Fibroblast of skin of abdomen (primary cell): ENCODE measurements around the gene QRFP.

Source experiments
- DNase-seq: peaks from one replicate; pipeline ENCODE4 v3.0.0-alpha.2; 2013

QRFP gene

DNA sequence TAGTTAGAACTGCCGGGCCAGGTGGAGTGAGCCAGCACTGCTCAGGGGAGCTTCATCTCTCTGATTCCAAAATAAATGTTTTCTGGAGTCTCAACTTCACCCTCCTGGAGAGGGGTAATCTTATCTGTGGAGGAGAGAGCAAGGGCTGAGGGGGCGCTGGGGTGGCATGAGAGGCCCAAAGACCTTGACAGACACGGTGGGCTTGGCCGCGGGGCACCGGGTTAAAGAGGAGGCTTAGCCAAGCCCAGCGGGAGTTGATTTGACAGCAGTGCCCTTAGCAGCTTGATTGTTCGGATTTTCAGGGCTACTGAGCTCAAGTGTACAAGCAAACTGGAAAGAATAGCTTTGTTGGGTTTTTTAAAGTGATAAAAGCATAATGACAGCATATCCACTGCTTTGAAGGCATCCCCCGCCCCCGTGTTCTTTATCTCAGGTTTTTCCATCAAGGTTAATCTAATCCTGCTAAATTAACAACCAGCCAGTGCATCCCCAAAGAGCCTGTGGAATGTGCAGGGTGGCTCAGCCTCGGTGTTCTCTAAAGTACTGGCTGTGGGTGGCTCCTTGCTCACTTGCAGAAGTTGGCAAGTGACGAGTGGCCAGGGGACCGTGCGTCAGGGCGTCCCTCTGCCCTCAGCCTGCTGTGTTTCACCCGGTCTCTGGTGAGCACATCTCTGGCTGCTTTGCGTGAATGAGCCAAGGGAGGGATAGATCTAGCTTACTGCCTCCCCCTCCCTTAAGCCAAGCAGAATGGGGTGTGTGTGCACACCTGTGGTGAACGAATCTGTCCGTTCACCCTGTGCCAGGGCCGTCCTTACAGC lies 5.5 kb downstream of the QRFP start:
- DNase-seq, result no peak

DNA sequence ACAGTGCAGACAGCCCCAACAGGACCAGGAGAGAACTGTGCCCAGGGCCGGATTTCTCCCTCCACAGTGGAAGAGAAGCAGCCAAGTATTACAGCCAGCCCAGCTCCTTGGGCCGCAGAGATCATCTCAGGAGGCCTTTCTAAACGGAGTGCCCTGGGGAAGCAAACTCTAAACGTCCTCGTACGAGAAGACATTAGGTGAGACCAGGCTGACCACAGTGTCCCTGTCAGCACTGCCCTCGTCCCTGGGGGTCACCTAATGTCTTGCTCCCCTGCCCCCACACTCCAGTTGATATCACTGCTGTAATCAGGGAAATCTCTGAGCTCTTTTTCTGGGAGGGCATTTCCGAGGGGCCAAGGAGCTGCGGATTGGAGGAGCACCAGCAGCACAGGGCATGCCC lies 6.5 kb downstream of the QRFP start:
- no peak for DNase-seq

DNA sequence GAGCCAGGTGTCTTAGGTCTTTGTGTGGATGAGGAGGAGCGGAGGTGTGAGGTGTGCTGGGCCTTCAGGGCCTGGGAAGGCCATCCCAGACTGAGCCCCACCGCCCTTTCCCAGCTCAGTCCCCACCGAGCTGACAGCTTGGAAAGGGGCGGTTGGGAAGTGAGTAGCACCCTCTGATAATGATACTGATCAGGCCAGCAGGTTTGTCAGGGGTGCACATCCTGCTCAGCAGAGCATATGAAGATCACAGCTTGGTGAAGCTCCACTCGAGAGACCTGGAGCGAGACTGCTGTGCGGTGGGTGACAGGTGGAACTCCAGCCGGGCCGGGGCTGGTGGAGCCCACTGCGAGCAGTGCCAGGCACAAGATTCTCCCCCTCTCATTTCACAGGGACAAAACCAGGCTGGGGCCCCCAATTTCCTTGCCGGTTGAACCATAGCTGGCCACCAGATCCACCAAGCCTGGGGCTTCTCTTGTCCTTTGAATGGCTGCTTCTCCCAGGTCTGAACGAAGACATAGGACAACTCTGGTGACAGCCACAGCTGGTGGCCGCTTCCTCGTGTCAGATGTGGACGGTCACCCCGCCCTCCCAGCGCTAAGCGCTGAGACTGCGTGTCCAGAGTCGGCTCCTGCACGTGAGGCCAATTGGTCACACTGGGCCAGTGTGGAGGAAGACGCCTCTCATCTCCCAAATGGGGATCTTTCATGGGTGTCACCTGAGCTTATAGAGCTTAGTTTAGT lies 8.3 kb downstream of the QRFP start:
- DNase-seq, result no peak

DNA sequence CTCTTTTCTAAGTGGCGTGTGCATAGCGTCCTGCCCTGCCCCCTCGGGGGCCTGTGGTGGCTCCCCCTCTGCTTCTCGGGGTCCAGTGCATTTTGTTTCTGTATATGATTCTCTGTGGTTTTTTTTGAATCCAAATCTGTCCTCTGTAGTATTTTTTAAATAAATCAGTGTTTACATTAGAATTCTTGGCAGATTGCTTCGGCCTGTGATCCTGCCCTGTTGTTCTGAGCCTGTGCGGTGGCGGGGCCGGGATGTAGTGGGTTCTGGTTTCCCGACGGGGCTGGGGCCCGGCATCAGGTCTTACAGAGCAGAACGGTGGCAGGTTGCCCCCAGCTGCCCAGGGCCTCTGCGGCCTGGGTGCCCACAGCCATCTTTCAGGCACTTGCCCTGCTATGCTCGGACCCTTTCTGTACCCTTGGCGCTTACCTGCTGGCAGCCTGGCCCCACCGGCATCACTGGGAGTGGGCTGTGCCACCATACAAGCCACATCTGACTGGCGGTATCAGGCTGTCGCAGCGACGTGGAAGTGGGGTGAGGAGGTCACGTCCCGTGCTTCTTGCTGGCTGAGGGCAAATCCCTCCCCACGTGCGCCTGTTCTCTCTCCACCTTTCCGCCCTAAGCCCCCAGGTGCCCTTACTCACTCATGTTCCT lies 9.0 kb downstream of the QRFP start:
- DNase-seq, result no peak

DNA sequence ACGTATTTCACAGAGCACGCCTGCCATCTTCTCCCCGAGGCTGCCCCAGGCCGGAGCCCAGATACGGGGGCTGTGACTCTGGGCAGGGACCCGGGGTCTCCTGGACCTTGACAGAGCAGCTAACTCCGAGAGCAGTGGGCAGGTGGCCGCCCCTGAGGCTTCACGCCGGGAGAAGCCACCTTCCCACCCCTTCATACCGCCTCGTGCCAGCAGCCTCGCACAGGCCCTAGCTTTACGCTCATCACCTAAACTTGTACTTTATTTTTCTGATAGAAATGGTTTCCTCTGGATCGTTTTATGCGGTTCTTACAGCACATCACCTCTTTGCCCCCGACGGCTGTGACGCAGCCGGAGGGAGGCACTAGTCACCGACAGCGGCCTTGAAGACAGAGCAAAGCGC lies 9.6 kb downstream of the QRFP start:
- no peak for DNase-seq

DNA sequence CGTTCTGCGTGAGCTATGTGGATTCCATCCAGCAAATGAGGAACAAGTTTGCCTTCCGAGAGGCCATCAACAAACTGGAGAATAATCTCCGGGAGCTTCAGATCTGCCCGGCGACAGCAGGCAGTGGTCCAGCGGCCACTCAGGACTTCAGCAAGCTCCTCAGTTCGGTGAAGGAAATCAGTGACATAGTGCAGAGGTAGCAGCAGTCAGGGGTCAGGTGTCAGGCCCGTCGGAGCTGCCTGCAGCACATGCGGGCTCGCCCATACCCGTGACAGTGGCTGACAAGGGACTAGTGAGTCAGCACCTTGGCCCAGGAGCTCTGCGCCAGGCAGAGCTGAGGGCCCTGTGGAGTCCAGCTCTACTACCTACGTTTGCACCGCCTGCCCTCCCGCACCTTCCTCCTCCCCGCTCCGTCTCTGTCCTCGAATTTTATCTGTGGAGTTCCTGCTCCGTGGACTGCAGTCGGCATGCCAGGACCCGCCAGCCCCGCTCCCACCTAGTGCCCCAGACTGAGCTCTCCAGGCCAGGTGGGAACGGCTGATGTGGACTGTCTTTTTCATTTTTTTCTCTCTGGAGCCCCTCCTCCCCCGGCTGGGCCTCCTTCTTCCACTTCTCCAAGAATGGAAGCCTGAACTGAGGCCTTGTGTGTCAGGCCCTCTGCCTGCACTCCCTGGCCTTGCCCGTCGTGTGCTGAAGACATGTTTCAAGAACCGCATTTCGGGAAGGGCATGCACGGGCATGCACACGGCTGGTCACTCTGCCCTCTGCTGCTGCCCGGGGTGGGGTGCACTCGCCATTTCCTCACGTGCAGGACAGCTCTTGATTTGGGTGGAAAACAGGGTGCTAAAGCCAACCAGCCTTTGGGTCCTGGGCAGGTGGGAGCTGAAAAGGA lies 10.9 kb downstream of the QRFP start:
- no peak for DNase-seq

DNA sequence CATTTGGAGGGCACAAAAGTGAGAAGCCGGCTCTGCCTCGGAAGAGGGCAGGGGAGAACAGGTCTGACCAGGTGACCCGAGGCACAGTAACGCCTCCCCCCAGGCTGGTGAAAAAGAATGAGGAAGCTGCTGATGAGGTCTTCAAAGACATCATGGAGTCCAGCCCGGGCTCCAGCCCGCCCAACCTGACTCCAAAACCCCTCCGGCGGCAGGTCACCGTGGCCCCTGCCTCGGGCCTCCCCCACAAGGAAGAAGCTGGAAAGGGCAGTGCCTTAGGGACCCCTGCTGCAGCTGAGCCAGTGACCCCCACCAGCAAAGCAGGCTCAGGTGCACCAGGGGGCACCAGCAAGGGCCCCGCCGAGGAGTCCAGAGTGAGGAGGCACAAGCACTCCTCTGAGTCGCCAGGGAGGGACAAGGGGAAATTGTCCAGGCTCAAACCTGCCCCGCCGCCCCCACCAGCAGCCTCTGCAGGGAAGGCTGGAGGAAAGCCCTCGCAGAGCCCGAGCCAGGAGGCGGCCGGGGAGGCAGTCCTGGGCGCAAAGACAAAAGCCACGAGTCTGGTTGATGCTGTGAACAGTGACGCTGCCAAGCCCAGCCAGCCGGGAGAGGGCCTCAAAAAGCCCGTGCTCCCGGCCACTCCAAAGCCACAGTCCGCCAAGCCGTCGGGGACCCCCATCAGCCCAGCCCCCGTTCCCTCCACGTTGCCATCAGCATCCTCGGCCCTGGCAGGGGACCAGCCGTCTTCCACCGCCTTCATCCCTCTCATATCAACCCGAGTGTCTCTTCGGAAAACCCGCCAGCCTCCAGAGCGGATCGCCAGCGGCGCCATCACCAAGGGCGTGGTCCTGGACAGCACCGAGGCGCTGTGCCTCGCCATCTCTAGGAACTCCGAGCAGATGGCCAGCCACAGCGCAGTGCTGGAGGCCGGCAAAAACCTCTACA lies 11.8 kb downstream of the QRFP start:
- DNase-seq, result no peak

DNA sequence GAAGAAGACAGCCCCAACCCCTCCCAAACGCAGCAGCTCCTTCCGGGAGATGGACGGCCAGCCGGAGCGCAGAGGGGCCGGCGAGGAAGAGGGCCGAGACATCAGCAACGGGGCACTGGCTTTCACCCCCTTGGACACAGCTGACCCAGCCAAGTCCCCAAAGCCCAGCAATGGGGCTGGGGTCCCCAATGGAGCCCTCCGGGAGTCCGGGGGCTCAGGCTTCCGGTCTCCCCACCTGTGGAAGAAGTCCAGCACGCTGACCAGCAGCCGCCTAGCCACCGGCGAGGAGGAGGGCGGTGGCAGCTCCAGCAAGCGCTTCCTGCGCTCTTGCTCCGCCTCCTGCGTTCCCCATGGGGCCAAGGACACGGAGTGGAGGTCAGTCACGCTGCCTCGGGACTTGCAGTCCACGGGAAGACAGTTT lies 12.5 kb downstream of the QRFP start:
- DNase-seq, result no peak

DNA sequence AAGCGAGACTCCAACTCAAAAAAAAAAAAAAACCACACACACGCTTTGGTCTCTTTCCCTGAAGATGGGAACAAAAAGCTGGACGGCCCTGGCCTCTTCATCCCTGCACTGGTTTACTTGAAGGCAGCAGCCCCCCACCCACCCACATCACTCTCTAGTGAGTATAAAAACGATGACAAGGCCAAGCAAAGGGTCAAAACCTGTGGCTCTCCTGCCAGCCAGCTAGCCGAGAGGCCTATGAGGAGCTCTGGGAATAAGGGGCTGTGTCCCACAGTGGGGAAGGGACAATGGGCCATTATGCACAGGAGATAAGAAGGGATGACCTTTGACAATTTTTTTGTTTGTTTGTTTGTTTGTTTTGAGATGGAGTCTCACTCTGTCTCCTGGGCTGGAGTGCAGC lies 13.1 kb downstream of the QRFP start:
- DNase-seq, result no peak

DNA sequence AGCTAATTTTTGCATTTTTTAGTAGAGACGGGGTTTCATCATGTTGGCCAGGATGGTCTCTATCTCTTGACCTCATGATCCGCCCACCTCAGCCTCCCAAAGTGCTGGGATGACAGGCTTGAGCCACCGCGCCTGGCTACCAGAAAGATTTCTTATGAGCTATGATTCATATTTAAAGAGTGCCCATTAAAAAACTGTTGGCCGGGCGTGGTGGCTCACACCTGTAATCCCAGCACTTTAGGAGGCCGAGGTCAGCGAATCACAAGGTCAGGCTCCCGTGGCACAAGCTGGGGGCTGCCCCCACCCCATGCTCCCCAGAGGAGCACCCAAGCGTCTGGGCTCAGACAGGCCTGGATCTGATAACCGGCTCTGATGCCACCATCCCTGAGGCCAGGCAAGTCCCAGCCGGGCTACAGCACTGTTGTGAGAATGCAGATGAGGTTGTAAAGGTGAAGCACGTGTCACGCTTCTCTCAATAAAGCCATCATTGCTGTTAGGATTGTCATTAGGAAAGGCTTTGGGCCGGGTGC lies 13.9 kb downstream of the QRFP start:
- DNase-seq, result no peak

DNA sequence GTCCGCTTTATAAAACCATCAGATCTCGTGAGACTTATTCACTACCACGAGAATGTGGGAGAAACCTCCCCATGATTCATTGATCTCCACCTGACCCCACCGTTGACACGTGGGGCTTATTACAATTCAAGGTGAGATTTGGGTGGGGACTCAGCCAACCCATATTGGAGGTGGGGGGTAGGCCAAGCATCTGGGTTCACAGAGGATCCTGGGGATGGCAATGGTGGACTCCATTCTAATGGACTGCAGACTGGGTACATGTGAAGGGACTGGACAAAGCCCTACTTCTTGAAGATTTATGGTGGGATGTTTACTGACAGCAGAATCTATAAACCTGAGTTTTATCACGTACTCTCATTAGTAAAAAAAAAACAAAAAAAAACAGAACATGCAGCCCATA lies 15.1 kb downstream of the QRFP start:
- no peak for DNase-seq

DNA sequence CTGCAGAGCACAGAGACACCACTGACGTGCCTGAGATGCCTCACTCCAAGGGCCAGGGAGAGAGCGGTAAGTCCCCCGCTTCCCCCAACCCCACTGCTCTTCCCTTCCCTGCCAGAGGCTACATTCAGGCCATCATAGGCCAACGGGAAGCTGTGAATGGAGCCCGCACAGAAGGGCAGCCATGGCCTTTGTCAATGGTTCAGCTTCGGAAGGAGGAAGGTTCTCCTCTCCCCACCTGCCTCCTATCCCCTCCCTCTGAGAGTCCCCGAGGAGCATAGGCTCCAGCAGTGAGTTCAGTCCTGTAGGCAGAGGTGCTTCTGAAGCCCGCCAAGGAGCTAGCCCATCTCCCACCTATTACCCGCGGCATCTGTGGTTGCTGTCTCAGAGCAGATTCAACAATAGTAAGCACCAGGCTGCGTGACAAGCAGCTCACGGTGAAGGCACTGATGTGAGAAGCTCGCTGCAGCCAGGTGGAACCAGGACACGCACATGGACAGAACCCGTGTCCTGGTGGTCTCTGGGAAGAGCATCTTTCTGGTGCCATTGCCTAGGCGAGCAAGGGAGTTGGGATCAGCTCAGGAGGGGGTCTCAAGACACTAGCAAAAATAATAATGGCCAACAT lies 15.9 kb downstream of the QRFP start:
- DNase-seq, result no peak

DNA sequence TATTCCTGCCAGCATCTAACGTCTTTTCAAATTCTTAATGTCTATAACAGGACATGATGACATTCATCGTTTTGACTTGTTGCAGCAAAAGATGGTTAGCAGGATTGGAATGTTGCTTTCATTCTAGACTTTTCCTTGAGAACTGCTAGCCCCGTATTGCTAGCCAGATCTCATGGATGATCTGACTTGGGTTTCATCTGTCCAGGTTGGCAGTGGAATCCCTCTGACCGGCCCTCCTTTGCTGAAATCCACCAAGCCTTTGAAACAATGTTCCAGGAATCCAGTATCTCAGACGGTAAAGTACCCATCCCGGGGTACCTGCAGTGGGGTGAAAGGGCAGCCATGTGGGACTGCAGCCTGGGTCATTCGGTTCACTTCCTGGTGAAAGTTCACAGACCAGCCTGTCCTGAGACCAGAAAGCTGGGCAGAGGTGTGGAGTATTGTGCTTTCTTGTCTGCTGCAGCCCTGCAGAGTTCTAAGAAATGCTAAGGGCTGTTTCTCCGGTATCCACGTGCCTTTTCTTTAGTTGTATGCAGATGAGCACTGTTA lies 16.7 kb downstream of the QRFP start:
- no peak for DNase-seq

DNA sequence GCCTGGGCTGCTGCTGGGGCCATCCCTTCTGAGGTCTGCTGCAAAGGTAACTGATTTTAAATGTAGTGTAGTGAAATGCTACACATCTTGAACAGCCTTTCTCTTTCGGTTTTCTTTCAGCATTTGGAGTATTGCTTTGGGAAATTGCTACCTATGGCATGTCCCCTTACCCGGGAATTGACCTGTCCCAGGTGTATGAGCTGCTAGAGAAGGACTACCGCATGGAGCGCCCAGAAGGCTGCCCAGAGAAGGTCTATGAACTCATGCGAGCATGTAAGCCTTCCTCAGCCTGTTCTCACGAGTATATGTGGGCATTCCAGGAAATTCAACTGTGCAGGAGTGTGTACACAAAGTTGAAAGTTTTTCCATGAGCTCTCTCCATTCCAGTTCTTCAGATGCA lies 18.3 kb downstream of the QRFP start:
- no peak for DNase-seq

DNA sequence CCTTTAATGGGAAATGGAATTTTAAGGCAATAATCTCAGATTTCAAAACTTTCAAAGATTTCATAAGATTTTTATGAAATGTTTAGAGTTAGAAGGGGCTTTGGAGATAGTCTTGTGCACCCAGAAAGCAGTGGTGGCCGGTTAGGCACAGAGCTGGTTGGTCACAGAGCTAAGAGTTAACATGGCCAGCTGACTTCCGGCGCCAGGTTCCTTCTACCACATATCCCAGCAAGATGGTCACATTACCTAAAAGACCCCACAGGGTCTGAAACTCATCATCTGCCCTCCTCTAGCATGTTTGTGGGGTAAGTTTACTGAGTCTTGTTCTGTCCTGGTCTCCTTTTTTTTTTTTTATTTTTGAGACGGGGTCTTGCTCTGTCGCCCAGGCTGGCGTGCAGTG lies 19.3 kb downstream of the QRFP start:
- DNase-seq, result no peak

DNA sequence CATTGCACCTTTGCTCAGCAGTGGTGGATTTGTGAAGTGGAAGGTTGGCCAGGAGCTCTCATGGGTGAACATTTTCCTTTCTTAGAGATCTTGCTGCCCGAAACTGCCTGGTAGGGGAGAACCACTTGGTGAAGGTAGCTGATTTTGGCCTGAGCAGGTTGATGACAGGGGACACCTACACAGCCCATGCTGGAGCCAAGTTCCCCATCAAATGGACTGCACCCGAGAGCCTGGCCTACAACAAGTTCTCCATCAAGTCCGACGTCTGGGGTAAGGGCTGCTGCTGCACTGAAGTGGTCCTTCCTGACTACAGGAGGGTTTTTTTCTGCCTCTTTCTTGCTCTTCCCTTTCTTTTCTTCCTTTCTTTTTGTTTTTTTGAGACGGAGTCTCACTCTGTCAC lies 21.8 kb downstream of the QRFP start:
- DNase-seq, result no peak

DNA sequence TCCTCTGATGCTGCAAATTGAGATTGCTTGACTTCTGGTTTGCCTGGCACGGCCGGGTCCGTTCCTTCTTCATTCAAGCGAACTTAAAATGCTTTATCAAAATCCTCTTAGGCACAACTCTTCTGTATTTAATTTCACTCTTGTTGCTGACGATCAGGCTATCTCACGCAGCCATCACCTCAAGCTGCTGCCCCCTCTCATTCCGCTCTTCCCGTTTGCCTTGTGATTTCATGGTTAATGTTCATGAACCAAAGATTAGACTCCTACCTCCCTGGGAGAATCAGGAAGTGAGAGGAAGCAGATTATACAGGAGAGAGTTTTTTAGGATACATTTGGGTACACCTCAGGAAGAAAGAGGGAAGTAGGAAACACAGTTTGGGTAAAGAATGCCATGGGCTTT lies 22.6 kb downstream of the QRFP start:
- DNase-seq, result no peak

DNA sequence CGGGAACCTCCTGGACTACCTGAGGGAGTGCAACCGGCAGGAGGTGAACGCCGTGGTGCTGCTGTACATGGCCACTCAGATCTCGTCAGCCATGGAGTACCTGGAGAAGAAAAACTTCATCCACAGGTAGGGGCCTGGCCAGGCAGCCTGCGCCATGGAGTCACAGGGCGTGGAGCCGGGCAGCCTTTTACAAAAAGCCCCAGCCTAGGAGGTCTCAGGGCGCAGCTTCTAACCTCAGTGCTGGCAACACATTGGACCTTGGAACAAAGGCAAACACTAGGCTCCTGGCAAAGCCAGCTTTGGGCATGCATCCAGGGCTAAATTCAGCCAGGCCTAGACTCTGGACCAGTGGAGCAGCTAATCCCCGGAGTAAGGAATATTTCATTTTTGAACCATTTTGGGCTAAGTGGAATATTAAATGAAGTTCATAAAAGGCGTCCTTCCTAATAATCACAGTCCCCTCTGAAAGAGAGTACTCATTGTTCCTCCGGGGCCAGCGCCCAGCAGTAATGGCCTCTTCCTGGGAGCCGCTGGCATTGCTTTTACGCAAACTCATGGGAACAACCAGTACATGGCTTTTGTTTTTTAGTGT lies 23.6 kb downstream of the QRFP start:
- DNase-seq, result no peak

DNA sequence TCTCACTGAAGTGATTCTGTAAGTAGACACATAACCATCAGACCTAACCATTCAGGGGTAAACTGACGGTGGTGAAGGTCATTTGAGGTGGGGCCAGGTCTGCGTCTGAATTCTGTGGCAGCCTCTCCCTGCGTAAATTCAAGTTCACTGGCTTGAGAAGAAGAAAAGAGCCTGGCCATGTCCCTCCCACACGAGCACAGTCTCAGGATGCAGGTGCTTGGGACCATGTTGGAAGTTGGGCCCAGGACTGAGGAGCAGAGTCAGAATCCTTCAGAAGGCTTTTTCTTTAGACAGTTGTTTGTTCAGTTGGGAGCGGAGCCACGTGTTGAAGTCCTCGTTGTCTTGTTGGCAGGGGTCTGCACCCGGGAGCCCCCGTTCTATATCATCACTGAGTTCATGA lies 24.1 kb downstream of the QRFP start:
- no peak for DNase-seq

DNA sequence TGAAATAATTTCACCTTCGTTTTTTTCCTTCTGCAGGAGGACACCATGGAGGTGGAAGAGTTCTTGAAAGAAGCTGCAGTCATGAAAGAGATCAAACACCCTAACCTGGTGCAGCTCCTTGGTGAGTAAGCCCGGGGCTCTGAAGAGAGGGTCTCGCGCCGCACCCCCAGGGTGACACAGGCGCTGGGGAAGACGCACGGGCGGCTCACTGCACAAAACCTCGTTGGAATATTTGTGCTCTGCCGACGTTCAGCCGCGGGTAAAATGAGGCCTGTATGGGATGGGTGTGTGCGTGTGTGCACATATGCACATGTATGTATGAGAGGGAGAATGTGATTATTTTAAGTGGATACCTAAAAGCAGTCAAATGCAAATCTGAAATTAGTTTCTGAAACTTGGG lies 24.5 kb downstream of the QRFP start:
- no peak for DNase-seq
